HG03045 (cell line): ENCODE measurements around the gene TK2.
A peak's percentile ranks its signal among the peaks of the same experiment; 100 is the strongest.

Experiments
- ATAC-seq: cut with Tn5 transposase; IDR thresholded peaks from one replicate; pipeline ENCODE4 v1.9.1; 2021; ENCODE audit warnings: mild to moderate bottlenecking, moderate library complexity; ENCODE audit not compliant: unreplicated experiment

Gene TK2

GRCh38 chr16:66486199-66486772, 63.6 kb downstream of the TK2 start:
- ATAC-seq = no peak

- ATAC-seq = no peak
Measured at GRCh38 chr16:66485376-66485775, 64.5 kb downstream of the TK2 start.

- no peak for ATAC-seq
Measured at GRCh38 chr16:66484453-66485213, 65.3 kb downstream of the TK2 start.

GRCh38 chr16:66483689-66484452, 66.1 kb downstream of the TK2 start:
- peak; percentile 58 for ATAC-seq

GRCh38 chr16:66481943-66482390, 68.0 kb downstream of the TK2 start:
- ATAC-seq = no peak

GRCh38 chr16:66481081-66481942, 68.6 kb downstream of the TK2 start:
- no peak for ATAC-seq

GRCh38 chr16:66480265-66481080, 69.4 kb downstream of the TK2 start:
- ATAC-seq = no peak

GRCh38 chr16:66479661-66480264, 70.2 kb downstream of the TK2 start:
- no peak for ATAC-seq

- peak; percentile 49 for ATAC-seq
Measured at GRCh38 chr16:66478733-66479511, 71.0 kb downstream of the TK2 start.

- no peak for ATAC-seq
Measured at GRCh38 chr16:66477028-66477515, 72.8 kb downstream of the TK2 start.

GRCh38 chr16:66476328-66477027, 73.4 kb downstream of the TK2 start:
- no peak for ATAC-seq

GRCh38 chr16:66475232-66475631, 74.7 kb downstream of the TK2 start:
- ATAC-seq = no peak

- ATAC-seq = peak; percentile 75
Measured at GRCh38 chr16:66474750-66475199, 75.1 kb downstream of the TK2 start.

- ATAC-seq = no peak
Measured at GRCh38 chr16:66473654-66474519, 76.0 kb downstream of the TK2 start.

GRCh38 chr16:66473051-66473571, 76.8 kb downstream of the TK2 start:
- ATAC-seq = no peak

- ATAC-seq = no peak
Measured at GRCh38 chr16:66471716-66472393, 78.1 kb downstream of the TK2 start.
